Left lung (tissue), 10 donors: ENCODE results near the gene CCKAR. TPM values are rescaled to one million over a fixed set of nuclear protein-coding genes. Genes with fewer than 3 reads are reported as not detected.

ENCODE experiments used
- ATAC-seq: fragments of 200-7000 bp; cut with Tn5 transposase; one replicate; pipeline ENCODE4 v1.9.1; 2020; ENCODE audit warnings: moderate library complexity
- DNase-seq, 4 donors: peaks; one replicate each; pipeline ENCODE4 v3.0.0-alpha.2; 2013 to 2020
- H3K27ac ChIP-seq, 2 donors: fragments of 200-600 bp; sonication (generic) in 1 of 2; one replicate each; pipeline versions ENCODE4 v1.5.0 to v1.8.0; 2020 to 2021
- H3K27me3 ChIP-seq, 2 donors: fragments of 200-600 bp; sonication (generic) in 1 of 2; one replicate each; pipeline versions ENCODE4 v1.5.0 to v1.8.0; 2020 to 2021
- H3K36me3 ChIP-seq, 2 donors: fragments of 200-600 bp; sonication (generic) in 1 of 2; one replicate each; pipeline versions ENCODE4 v1.5.0 to v1.8.0; 2020 to 2021
- H3K4me1 ChIP-seq, 2 donors: fragments of 200-600 bp; one replicate each; pipeline ENCODE4 v1.8.0; 2021
- H3K4me3 ChIP-seq, 2 donors: fragments of 200-600 bp; sonication (generic) in 1 of 2; one replicate each; pipeline versions ENCODE4 v1.5.0 to v1.8.0; 2020 to 2021; ENCODE audit warnings: mild to moderate bottlenecking in 1 of 2
- H3K9me3 ChIP-seq, 2 donors: fragments of 200-600 bp; sonication (generic) in 1 of 2; one replicate each; pipeline versions ENCODE4 v1.5.0 to v1.8.0; 2020 to 2021
- CTCF ChIP-seq, 2 donors: fragments of 200-600 bp; sonication (generic) in 1 of 2; IDR thresholded peaks; one replicate each; pipeline versions ENCODE4 v1.5.0 to v1.8.0; 2021; ENCODE audit warnings: antibody characterized with exemption in 2 of 2
- intact Hi-C, 2 donors: fragments of 100-400 bp; cut with DNase I; formaldehyde crosslinking; loops; one replicate each; pipeline versions ENCODE4 v1.11.2 to v1.14.2; 2022
- polyA plus RNA-seq, 6 donors: library from polyadenylated mRNA; unstranded; fragments of 120-200 nt; gene quantifications; one replicate each; pipeline ENCODE4 v1.2.1, GENCODE V29; 2013; ENCODE audit not compliant: insufficient read length in 6 of 6
- total RNA-seq, 2 donors: library from RNA; stranded (reverse); fragmentation: NEBNext Ultra II Directional; extraction: Animal tissue kit (Norgen Biotek cat#: 25700); gene quantifications; one replicate each; pipeline ENCODE4 v1.2.1, GENCODE V29; 2021
- donor health status: DM: no; HTN: yes; CAD: no.
- donor health status: DM: no; HTN: no; CAD: no.

Gene CCKAR
- total and polyA plus RNA-seq, 8 donors = 0.10 to 3.0 (median 0.35) TPM; not detected in 3

GRCh38 chr4:26473893-26474292 is 16.4 kb downstream of the CCKAR start:
- intact Hi-C loops = loop anchor here in 1 of 2 donors (10.0 kb wide), 1 partner anchor 241 kb away; no protein-coding TSS in a partner anchor
- Histone ChIP-seq H3K9me3 (no peaks in the 10 kb centered on the region), H3K27ac (no peak overlapping the region), H3K27me3 (no peaks in the 10 kb centered on the region), H3K4me1 (no peaks in the 10 kb centered on the region), H3K4me3 (no peak overlapping the region), H3K36me3 (no peaks in the 10 kb centered on the region)
- no peak for TF ChIP-seq CTCF (IDR thresholded peaks at IDR 0.05)
- DNase-seq (no peak), ATAC-seq (no peak)

GRCh38 chr4:26471890-26472289 is 18.4 kb downstream of the CCKAR start:
- Histone ChIP-seq H3K36me3 (no peaks in the 10 kb centered on the region), H3K4me1 (no peaks in the 10 kb centered on the region), H3K27me3 (no peaks in the 10 kb centered on the region), H3K4me3 (no peak overlapping the region), H3K9me3 (no peaks in the 10 kb centered on the region), H3K27ac (no peak overlapping the region)
- DNase-seq (no peak), ATAC-seq (no peak)
- no peak for TF ChIP-seq CTCF (IDR thresholded peaks at IDR 0.05)
- intact Hi-C loops = loop anchor here in 1 of 2 donors (10.0 kb wide), 1 partner anchor 243 kb away; no protein-coding TSS in a partner anchor

- no peak for TF ChIP-seq CTCF (IDR thresholded peaks at IDR 0.05)
- Histone ChIP-seq H3K9me3 (no peaks in the 10 kb centered on the region), H3K27me3 (no peaks in the 10 kb centered on the region), H3K36me3 (no peaks in the 10 kb centered on the region), H3K4me1 (no peaks in the 10 kb centered on the region), H3K4me3 (no peak overlapping the region), H3K27ac (no peak overlapping the region)
- no peak for DNase-seq
- ATAC-seq = no peak
- intact Hi-C loops = no loop called here
Observed at GRCh38 chr4:26468977-26469376, 21.3 kb downstream of the CCKAR start.

- no peaks in the 10 kb centered on the region for H3K27me3 ChIP-seq
- no peak for DNase-seq
- TF ChIP-seq CTCF (IDR thresholded peaks at IDR 0.05) = no peak
- no peak for ATAC-seq
- intact Hi-C loops = no loop called here
- H3K4me3 ChIP-seq = no peak overlapping the region
- no peaks in the 10 kb centered on the region for H3K9me3 ChIP-seq
- H3K27ac ChIP-seq = no peak overlapping the region
- H3K36me3 ChIP-seq = no peaks in the 10 kb centered on the region
- H3K4me1 ChIP-seq = no peaks in the 10 kb centered on the region
Observed at GRCh38 chr4:26468283-26468949, 21.9 kb downstream of the CCKAR start.

GRCh38 chr4:26467724-26468123 is 22.6 kb downstream of the CCKAR start:
- Histone ChIP-seq H3K4me3 (no peak overlapping the region), H3K4me1 (no peaks in the 10 kb centered on the region), H3K27ac (no peak overlapping the region), H3K9me3 (no peaks in the 10 kb centered on the region), H3K36me3 (no peaks in the 10 kb centered on the region), H3K27me3 (no peaks in the 10 kb centered on the region)
- ATAC-seq (no peak), DNase-seq (no peak)
- intact Hi-C loops = no loop called here
- no peak for TF ChIP-seq CTCF (IDR thresholded peaks at IDR 0.05)
